GM20000 (cell line): ENCODE data around the gene OGFOD2.

Source experiments
- DNase-seq: peaks from one replicate; pipeline ENCODE4 v3.0.0; 2012; ENCODE audit warnings: low spot score
- CTCF ChIP-seq: IDR thresholded peaks from 2 replicates; pipeline ENCODE4 v1.5.1; 2012; ENCODE audit warnings: mild to moderate bottlenecking, control low read depth; ENCODE audit errors: extremely low read depth, missing control alignments

OGFOD2 gene

GRCh38 chr12:122968104-122968503 lies 6.9 kb upstream of the OGFOD2 start:
- no peak for DNase-seq
- no peak for TF ChIP-seq CTCF

GRCh38 chr12:122969676-122970075 lies 5.4 kb upstream of the OGFOD2 start:
- no peak for DNase-seq
- no peak for TF ChIP-seq CTCF

GRCh38 chr12:122974274-122974891 lies 661 bp upstream of the OGFOD2 start:
- peak; percentile 93 for DNase-seq

GRCh38 chr12:122975790-122976647 lies 975 bp downstream of the OGFOD2 start:
- TF ChIP-seq CTCF, result no peak
- DNase-seq, result no peak

More at GRCh38 chr12:122974274-122974891, 661 bp upstream of the OGFOD2 start:
- no peak for TF ChIP-seq CTCF

GRCh38 chr12:122976648-122976975 lies 1.6 kb downstream of the OGFOD2 start:
- TF ChIP-seq CTCF, result no peak
- no peak for DNase-seq

GRCh38 chr12:122977153-122977552 lies 2.1 kb downstream of the OGFOD2 start:
- no peak for TF ChIP-seq CTCF
- no peak for DNase-seq

GRCh38 chr12:122977655-122978392 lies 2.8 kb downstream of the OGFOD2 start:
- DNase-seq, result no peak
- no peak for TF ChIP-seq CTCF
